ENCODE measurements around the gene ZNF620.

ZNF620 gene

DNA sequence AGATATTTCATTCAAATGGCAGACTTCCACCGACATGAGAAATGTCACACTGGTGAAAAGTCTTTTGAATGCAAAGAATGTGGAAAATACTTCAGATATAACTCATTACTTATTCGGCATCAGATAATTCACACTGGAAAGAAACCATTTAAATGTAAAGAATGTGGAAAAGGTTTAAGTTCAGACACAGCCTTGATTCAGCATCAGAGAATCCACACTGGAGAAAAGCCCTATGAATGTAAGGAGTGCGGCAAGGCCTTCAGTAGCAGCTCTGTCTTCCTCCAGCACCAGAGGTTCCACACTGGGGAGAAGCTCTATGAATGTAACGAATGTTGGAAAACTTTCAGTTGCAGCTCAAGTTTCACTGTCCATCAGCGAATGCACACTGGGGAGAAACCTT, 10.4 kb downstream of the ZNF620 start:
- Histone ChIP-seq H3K9me3 (ENCODE audit: control insufficient read depth, insufficient read depth, low read depth, low read length) (no peaks in the 10 kb centered on the region), H3K4me1 (ENCODE audit: control insufficient read depth, insufficient read depth, low read length) (no peaks in the 10 kb centered on the region), H3K4me3 (ENCODE audit: low read depth, low read length) (no peak overlapping the region), H3K27ac (ENCODE audit: extremely low read depth, low read depth, low read length) (no peak overlapping the region), H3K36me3 (ENCODE audit: control insufficient read depth in 2 of 2, insufficient read depth in 1 of 2, low read length in 2 of 2) (peaks cover 0 to 56% of the 10 kb centered on the region in 2 experiments; a peak in 2 of 3 replicates)
- POLR2A ChIA-PET: no interaction called here
- no peak for TF ChIP-seq KLF16 (tag by site-specific recombination; IDR thresholded peaks at IDR 0.05)
- TF ChIP-seq, protein P1, sequence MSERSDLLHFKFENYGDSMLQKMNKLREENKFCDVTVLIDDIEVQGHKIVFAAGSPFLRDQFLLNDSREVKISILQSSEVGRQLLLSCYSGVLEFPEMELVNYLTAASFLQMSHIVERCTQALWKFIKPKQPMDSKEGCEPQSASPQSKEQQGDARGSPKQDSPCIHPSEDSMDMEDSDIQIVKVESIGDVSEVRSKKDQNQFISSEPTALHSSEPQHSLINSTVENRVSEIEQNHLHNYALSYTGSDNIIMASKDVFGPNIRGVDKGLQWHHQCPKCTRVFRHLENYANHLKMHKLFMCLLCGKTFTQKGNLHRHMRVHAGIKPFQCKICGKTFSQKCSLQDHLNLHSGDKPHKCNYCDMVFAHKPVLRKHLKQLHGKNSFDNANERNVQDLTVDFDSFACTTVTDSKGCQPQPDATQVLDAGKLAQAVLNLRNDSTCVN (tag by site-specific recombination; optimal IDR thresholded peaks at IDR 0.05): no peak
- TF ChIP-seq, protein P2, sequence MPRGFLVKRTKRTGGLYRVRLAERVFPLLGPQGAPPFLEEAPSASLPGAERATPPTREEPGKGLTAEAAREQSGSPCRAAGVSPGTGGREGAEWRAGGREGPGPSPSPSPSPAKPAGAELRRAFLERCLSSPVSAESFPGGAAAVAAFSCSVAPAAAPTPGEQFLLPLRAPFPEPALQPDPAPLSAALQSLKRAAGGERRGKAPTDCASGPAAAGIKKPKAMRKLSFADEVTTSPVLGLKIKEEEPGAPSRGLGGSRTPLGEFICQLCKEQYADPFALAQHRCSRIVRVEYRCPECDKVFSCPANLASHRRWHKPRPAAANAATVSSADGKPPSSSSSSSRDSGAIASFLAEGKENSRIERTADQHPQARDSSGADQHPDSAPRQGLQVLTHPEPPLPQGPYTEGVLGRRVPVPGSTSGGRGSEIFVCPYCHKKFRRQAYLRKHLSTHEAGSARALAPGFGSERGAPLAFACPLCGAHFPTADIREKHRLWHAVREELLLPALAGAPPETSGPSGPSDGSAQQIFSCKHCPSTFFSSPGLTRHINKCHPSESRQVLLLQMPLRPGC (tag by site-specific recombination; IDR thresholded peaks at IDR 0.05): no peak
- no peak for TF ChIP-seq REPIN1 (tag by site-specific recombination; IDR thresholded peaks at IDR 0.05; ENCODE audit: low read depth)
- TF ChIP-seq ZBTB21 (tag by site-specific recombination; IDR thresholded peaks at IDR 0.05): no peak
- TF ChIP-seq ZBTB48 (tag by site-specific recombination; IDR thresholded peaks at IDR 0.05): no peak
- TF ChIP-seq, protein P3, sequence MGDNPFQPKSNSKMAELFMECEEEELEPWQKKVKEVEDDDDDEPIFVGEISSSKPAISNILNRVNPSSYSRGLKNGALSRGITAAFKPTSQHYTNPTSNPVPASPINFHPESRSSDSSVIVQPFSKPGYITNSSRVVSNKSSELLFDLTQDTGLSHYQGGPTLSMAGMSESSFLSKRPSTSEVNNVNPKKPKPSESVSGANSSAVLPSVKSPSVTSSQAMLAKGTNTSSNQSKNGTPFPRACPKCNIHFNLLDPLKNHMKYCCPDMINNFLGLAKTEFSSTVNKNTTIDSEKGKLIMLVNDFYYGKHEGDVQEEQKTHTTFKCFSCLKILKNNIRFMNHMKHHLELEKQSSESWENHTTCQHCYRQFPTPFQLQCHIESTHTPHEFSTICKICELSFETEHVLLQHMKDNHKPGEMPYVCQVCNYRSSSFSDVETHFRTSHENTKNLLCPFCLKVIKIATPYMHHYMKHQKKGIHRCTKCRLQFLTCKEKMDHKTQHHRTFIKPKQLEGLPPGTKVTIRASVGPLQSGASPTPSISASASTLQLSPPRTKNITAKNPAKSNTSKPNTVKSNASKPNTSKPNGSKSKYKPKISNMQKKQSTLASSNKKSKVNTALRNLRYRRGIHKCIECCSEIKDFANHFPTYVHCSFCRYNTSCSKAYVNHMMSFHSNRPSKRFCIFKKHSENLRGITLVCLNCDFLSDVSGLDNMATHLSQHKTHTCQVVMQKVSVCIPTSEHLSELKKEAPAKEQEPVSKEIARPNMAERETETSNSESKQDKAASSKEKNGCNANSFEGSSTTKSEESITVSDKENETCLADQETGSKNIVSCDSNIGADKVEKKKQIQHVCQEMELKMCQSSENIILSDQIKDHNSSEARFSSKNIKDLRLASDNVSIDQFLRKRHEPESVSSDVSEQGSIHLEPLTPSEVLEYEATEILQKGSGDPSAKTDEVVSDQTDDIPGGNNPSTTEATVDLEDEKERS (tag by site-specific recombination; IDR thresholded peaks at IDR 0.05): no peak
- TF ChIP-seq ZNF677 (tag by site-specific recombination; IDR thresholded peaks at IDR 0.05): no peak
- TF ChIP-seq ZNF664 (tag by site-specific recombination; IDR thresholded peaks at IDR 0.05): no peak
- no peak for TF ChIP-seq ZNF654 (tag by site-specific recombination; IDR thresholded peaks at IDR 0.05; ENCODE audit: low read depth)
- no peak for TF ChIP-seq ZNF274 (IDR thresholded peaks at IDR 0.05; ENCODE audit: low read length)
- no peak for TF ChIP-seq ZNF274 (tag by site-specific recombination; IDR thresholded peaks at IDR 0.05; ENCODE audit: borderline replicate concordance)
- no peak for TF ChIP-seq ZNF394 (tag by site-specific recombination; IDR thresholded peaks at IDR 0.05; ENCODE audit: borderline replicate concordance)
- TF ChIP-seq ZNF311 (tag by site-specific recombination; IDR thresholded peaks at IDR 0.05; ENCODE audit: borderline replicate concordance): no peak
- CTCF ChIA-PET: no interaction called here

DNA sequence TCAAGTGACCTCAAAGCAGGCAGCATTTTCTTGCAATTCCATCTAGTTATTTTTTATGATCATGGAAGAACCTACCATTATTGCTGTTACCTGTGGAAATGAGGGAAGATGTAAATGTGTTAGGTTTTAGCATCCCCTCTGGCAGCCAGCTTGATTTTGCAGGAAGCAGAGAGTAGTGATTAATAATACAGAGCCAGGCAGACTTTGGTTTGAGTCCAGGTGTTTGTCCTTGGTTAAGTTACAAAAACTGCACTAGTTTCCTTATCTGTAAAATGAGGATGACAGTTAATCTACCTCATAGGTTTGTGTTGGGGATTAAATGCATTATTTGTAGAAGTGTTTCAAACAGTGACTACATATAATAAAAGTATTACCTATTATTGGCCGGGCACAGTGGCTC, 12.2 kb downstream of the ZNF620 start:
- Histone ChIP-seq H3K4me1 (ENCODE audit: control insufficient read depth, insufficient read depth, low read length) (no peaks in the 10 kb centered on the region), H3K36me3 (ENCODE audit: control insufficient read depth in 2 of 2, insufficient read depth in 1 of 2, low read length in 2 of 2) (peaks cover 0 to 39% of the 10 kb centered on the region in 2 experiments; a peak in 2 of 3 replicates), H3K27ac (ENCODE audit: extremely low read depth, low read depth, low read length) (no peak overlapping the region), H3K4me3 (ENCODE audit: low read depth, low read length) (no peak overlapping the region), H3K9me3 (ENCODE audit: control insufficient read depth, insufficient read depth, low read depth, low read length) (no peaks in the 10 kb centered on the region)
- TF ChIP-seq, protein P4, sequence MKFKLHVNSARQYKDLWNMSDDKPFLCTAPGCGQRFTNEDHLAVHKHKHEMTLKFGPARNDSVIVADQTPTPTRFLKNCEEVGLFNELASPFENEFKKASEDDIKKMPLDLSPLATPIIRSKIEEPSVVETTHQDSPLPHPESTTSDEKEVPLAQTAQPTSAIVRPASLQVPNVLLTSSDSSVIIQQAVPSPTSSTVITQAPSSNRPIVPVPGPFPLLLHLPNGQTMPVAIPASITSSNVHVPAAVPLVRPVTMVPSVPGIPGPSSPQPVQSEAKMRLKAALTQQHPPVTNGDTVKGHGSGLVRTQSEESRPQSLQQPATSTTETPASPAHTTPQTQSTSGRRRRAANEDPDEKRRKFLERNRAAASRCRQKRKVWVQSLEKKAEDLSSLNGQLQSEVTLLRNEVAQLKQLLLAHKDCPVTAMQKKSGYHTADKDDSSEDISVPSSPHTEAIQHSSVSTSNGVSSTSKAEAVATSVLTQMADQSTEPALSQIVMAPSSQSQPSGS (tag by site-specific recombination; IDR thresholded peaks at IDR 0.05; ENCODE audit: low read depth): no peak
- TF ChIP-seq ZBTB8A (tag by site-specific recombination; IDR thresholded peaks at IDR 0.05) (no peak), ZNF157 (tag by site-specific recombination; IDR thresholded peaks at IDR 0.05) (no peak), ZNF623 (tag by site-specific recombination; IDR thresholded peaks at IDR 0.05) (no peak), ZNF184 (tag by site-specific recombination; IDR thresholded peaks at IDR 0.05) (no peak), ZNF510 (tag by site-specific recombination; IDR thresholded peaks at IDR 0.05; ENCODE audit: insufficient replicate concordance) (no peak)
- TF ChIP-seq, protein P5, sequence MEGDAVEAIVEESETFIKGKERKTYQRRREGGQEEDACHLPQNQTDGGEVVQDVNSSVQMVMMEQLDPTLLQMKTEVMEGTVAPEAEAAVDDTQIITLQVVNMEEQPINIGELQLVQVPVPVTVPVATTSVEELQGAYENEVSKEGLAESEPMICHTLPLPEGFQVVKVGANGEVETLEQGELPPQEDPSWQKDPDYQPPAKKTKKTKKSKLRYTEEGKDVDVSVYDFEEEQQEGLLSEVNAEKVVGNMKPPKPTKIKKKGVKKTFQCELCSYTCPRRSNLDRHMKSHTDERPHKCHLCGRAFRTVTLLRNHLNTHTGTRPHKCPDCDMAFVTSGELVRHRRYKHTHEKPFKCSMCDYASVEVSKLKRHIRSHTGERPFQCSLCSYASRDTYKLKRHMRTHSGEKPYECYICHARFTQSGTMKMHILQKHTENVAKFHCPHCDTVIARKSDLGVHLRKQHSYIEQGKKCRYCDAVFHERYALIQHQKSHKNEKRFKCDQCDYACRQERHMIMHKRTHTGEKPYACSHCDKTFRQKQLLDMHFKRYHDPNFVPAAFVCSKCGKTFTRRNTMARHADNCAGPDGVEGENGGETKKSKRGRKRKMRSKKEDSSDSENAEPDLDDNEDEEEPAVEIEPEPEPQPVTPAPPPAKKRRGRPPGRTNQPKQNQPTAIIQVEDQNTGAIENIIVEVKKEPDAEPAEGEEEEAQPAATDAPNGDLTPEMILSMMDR (tag by site-specific recombination; IDR thresholded peaks at IDR 0.05): no peak
- TF ChIP-seq, protein P6, sequence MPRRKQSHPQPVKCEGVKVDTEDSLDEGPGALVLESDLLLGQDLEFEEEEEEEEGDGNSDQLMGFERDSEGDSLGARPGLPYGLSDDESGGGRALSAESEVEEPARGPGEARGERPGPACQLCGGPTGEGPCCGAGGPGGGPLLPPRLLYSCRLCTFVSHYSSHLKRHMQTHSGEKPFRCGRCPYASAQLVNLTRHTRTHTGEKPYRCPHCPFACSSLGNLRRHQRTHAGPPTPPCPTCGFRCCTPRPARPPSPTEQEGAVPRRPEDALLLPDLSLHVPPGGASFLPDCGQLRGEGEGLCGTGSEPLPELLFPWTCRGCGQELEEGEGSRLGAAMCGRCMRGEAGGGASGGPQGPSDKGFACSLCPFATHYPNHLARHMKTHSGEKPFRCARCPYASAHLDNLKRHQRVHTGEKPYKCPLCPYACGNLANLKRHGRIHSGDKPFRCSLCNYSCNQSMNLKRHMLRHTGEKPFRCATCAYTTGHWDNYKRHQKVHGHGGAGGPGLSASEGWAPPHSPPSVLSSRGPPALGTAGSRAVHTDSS (tag by site-specific recombination; IDR thresholded peaks at IDR 0.05): no peak
- ChIA-PET CTCF (interaction anchor here (0.7 kb wide), 1 partner anchor 214 kb away, joined by 5 read pairs; no protein-coding TSS in a partner anchor), POLR2A (no interaction called here)

All from HEK293 (cell line).